Mesothelial cell of epicardium (in vitro differentiated cells): ENCODE data around the gene RCAN2. TPM values are rescaled to one million over a fixed set of nuclear protein-coding genes. Genes with fewer than 3 reads are reported as not detected.

Experiments used
- DNase-seq, 2 experiments: peaks; one replicate each; pipeline ENCODE4 v3.0.0; 2021; ENCODE audit warnings: low spot score in 2 of 2; ENCODE audit not compliant: unreplicated experiment in 2 of 2
- H3K27ac Mint-ChIP-seq: 2 replicates; pipeline ENCODE4 v1.8.0; 2021; ENCODE audit warnings: mixed read lengths
- H3K27me3 Mint-ChIP-seq: 2 replicates; pipeline ENCODE4 v1.8.0; 2021; ENCODE audit warnings: low read depth, mixed read lengths
- H3K36me3 Mint-ChIP-seq: 2 replicates; pipeline ENCODE4 v1.8.0; 2021; ENCODE audit warnings: mixed read lengths
- H3K4me1 Mint-ChIP-seq: 2 replicates; pipeline ENCODE4 v1.8.0; 2021; ENCODE audit warnings: mixed read lengths
- H3K4me3 Mint-ChIP-seq: 2 replicates; pipeline ENCODE4 v1.8.0; 2021; ENCODE audit warnings: mild to moderate bottlenecking, moderate library complexity, mixed read lengths
- H3K9me3 Mint-ChIP-seq: 2 replicates; pipeline ENCODE4 v1.8.0; 2021; ENCODE audit warnings: mixed read lengths
- total RNA-seq: library from RNA; stranded (reverse); gene quantifications from 3 replicates; pipeline ENCODE4 v1.2.1, GENCODE V29; 2021
- TF ChIP-seq, protein P1 (sequence below): fragments of 200-600 bp; sonication (generic); IDR thresholded peaks from one replicate; pipeline ENCODE4 v1.5.0; 2021; ENCODE audit warnings: antibody characterized with exemption; ENCODE audit not compliant: unreplicated experiment

Gene RCAN2
- total RNA-seq, 1 donor from 2014 or later: 4.0 TPM

GRCh38 chr6:46310196-46310595 lies 181.1 kb downstream of the RCAN2 start:
- Mint-ChIP-seq H3K36me3 (peaks cover 1% of the 10 kb centered on the region), H3K27ac (no peak overlapping the region), H3K9me3 (peaks cover 2% of the 10 kb centered on the region), H3K4me3 (no peak overlapping the region), H3K27me3 (no peaks in the 10 kb centered on the region), H3K4me1 (peaks cover 11% of the 10 kb centered on the region)
- TF ChIP-seq, protein P1, sequence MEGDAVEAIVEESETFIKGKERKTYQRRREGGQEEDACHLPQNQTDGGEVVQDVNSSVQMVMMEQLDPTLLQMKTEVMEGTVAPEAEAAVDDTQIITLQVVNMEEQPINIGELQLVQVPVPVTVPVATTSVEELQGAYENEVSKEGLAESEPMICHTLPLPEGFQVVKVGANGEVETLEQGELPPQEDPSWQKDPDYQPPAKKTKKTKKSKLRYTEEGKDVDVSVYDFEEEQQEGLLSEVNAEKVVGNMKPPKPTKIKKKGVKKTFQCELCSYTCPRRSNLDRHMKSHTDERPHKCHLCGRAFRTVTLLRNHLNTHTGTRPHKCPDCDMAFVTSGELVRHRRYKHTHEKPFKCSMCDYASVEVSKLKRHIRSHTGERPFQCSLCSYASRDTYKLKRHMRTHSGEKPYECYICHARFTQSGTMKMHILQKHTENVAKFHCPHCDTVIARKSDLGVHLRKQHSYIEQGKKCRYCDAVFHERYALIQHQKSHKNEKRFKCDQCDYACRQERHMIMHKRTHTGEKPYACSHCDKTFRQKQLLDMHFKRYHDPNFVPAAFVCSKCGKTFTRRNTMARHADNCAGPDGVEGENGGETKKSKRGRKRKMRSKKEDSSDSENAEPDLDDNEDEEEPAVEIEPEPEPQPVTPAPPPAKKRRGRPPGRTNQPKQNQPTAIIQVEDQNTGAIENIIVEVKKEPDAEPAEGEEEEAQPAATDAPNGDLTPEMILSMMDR: no peak
- DNase-seq: no peak

GRCh38 chr6:46306431-46306830 lies 184.8 kb downstream of the RCAN2 start:
- Mint-ChIP-seq H3K9me3 (peaks cover 22% of the 10 kb centered on the region), H3K27ac (no peak overlapping the region), H3K27me3 (no peaks in the 10 kb centered on the region), H3K4me3 (no peak overlapping the region), H3K36me3 (peaks cover 1% of the 10 kb centered on the region), H3K4me1 (peaks cover 11% of the 10 kb centered on the region)
- DNase-seq: no peak
- TF ChIP-seq, protein P1: no peak

DNA sequence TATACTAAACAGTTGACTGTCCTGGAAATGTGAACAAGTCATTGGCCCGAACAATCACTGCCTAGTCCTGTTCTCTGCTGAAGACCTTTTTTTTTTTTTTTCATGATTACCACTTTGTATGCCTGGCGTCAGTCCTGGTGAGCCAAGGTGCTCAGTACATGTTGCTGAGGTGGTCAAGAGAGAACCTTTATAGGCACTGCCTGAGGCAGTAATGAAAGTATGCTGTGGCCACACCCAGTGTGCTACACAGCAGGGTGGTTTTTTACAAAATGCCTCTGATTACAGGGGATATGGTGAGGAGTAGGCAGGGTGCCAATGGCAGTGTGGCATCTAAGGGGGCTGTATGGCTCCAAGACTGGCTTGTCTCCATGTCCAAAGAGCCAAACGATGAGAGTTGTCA lies 185.4 kb downstream of the RCAN2 start:
- Mint-ChIP-seq H3K4me1 (peaks cover 11% of the 10 kb centered on the region), H3K27ac (no peak overlapping the region), H3K9me3 (peaks cover 25% of the 10 kb centered on the region), H3K27me3 (no peaks in the 10 kb centered on the region), H3K36me3 (peaks cover 1% of the 10 kb centered on the region), H3K4me3 (no peak overlapping the region)
- DNase-seq: no peak
- TF ChIP-seq, protein P1: no peak

DNA sequence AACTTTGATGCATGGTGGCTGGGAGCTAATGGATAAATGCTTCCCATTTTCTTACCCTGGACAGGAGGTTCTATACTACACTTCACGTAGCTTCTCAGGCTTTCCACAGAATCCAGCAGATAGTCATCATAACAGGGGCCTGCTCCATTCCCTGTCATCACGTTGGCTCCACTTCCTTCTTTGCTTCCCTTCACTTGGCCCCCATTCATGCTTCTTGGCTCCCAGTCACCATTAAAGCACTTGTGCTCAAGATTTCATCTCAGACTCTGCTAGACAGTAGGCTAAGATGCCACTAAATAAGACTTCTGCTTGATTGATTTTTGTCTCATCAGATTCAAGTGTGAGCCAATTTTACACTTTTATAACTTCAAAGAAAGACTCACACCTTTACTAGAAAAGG lies 186.0 kb downstream of the RCAN2 start:
- Mint-ChIP-seq H3K27ac (no peak overlapping the region), H3K27me3 (no peaks in the 10 kb centered on the region), H3K4me1 (peaks cover 5% of the 10 kb centered on the region), H3K4me3 (no peak overlapping the region), H3K9me3 (peaks cover 30% of the 10 kb centered on the region), H3K36me3 (peaks cover 1% of the 10 kb centered on the region)
- DNase-seq: no peak
- TF ChIP-seq, protein P1: no peak

DNA sequence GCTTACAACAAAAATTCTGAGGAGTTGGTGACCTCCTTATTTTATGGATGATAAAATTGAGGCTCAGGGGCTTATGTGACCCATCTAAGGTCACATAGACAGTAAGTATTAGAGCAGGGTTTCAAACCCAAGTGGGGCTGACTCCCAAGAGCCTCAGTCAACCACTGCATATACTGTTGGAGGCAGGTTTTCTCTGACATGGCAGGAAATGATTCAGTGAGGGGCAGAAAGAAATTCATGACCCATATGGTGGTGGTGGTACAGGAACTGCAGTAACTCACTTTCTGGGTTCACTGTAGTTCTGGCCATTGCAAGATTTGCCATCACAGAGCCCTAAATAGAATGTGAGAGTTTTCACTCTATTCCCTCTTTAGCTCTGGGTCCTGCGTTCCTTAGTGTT lies 188.4 kb downstream of the RCAN2 start:
- no peak overlapping the region for H3K4me3 Mint-ChIP-seq
- TF ChIP-seq, protein P1: no peak
- H3K9me3 Mint-ChIP-seq: peaks cover 39% of the 10 kb centered on the region
- peaks cover 1% of the 10 kb centered on the region for H3K36me3 Mint-ChIP-seq
- no peaks in the 10 kb centered on the region for H3K27me3 Mint-ChIP-seq
- no peak overlapping the region for H3K27ac Mint-ChIP-seq
- no peak for DNase-seq
- H3K4me1 Mint-ChIP-seq: peaks cover under 1% of the 10 kb centered on the region

- no peak for DNase-seq
- H3K27ac Mint-ChIP-seq: no peak overlapping the region
Measured at GRCh38 chr6:46302176-46302575, 189.1 kb downstream of the RCAN2 start.

More at GRCh38 chr6:46302176-46302575, 189.1 kb downstream of the RCAN2 start:
- TF ChIP-seq, protein P1: no peak
- peaks cover 39% of the 10 kb centered on the region for H3K9me3 Mint-ChIP-seq
- H3K27me3 Mint-ChIP-seq: no peaks in the 10 kb centered on the region
- H3K4me3 Mint-ChIP-seq: no peak overlapping the region
- peaks cover 1% of the 10 kb centered on the region for H3K36me3 Mint-ChIP-seq
- peaks cover 3% of the 10 kb centered on the region for H3K4me1 Mint-ChIP-seq
